LNCaP clone FGC (cell line): ENCODE measurements around the gene SIRT4.

ENCODE experiments used
- DNase-seq: peaks from one replicate; pipeline ENCODE4 v3.0.0-alpha.2; 2011; ENCODE audit warnings: low read depth
- H3K4me3 ChIP-seq: 2 replicates; pipeline ENCODE4 v1.5.1; 2011; ENCODE audit warnings: mild to moderate bottlenecking, low read depth, low read length, control low read depth
- TF ChIP-seq, protein P1 (sequence below): IDR thresholded peaks from 2 replicates; pipeline ENCODE4 v1.5.1; 2012; ENCODE audit warnings: mild to moderate bottlenecking; ENCODE audit not compliant: control insufficient read depth, insufficient read depth; ENCODE audit errors: extremely low read depth

SIRT4 gene

DNA sequence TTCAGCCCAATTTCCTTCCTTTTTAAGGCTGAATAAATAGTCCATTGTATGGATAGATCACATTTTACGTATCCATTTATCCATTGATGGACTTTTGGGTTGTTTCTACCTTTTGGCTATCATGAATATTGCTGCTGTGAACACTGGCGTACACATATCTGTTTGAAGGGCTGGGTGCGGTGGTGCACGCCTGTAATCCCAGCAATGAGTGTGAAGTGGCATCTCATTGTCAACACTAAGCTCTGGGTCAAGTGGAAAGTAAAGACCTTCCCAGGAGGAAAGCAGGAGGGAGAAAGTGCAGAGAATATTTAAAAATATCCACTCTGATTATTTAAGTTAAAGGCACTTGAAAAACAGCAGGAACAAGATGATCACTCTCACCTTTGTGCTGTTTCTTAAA is 37.1 kb downstream of the SIRT4 start:
- DNase-seq: no peak
- no peak overlapping the region for H3K4me3 ChIP-seq
- TF ChIP-seq, protein P1, sequence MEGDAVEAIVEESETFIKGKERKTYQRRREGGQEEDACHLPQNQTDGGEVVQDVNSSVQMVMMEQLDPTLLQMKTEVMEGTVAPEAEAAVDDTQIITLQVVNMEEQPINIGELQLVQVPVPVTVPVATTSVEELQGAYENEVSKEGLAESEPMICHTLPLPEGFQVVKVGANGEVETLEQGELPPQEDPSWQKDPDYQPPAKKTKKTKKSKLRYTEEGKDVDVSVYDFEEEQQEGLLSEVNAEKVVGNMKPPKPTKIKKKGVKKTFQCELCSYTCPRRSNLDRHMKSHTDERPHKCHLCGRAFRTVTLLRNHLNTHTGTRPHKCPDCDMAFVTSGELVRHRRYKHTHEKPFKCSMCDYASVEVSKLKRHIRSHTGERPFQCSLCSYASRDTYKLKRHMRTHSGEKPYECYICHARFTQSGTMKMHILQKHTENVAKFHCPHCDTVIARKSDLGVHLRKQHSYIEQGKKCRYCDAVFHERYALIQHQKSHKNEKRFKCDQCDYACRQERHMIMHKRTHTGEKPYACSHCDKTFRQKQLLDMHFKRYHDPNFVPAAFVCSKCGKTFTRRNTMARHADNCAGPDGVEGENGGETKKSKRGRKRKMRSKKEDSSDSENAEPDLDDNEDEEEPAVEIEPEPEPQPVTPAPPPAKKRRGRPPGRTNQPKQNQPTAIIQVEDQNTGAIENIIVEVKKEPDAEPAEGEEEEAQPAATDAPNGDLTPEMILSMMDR: no peak

DNA sequence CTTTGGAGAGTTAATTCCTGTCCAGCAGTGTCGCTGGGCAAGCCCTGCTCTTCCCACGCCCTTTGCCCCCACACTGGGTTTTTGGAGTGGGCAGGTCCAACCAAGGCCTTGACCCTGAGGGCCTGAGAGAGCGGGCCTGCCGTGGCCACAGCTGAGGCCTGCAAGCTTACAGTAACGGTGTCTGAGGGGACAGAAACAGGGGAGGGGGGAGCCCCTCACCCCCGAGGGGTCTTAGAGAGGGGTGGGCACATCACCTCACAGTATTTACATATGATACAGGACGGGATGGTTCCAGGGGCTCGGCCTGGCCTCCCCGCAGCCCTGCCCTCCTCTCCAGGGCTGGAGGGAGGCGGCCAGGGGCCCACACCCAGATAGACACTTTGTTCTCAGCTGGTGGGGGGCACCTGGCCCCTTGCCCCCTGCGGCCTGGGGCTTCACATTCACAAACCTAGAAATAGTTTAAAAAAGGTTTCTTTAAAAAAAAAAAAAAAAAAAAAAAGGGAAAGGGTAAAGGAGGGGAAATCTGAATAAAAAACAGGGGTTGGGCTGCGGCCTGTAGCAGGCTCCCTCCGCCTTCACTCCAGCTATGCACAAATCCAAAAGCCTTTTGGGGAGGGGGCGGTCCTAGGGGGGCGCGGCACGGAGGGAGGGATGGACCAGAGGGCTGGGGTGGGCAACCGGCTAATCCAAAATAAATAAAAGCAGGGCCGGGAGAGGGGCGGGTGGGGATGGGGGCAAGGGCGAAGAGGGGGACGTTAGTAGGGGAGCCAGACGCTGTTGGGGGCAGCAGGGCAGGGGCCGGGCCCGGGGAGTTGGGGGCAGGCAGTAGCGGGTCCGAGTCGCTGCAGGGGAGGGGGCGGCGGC is 40.3 kb downstream of the SIRT4 start:
- TF ChIP-seq, protein P1: no peak
- DNase-seq: no peak
- H3K4me3 ChIP-seq: no peak overlapping the region

DNA sequence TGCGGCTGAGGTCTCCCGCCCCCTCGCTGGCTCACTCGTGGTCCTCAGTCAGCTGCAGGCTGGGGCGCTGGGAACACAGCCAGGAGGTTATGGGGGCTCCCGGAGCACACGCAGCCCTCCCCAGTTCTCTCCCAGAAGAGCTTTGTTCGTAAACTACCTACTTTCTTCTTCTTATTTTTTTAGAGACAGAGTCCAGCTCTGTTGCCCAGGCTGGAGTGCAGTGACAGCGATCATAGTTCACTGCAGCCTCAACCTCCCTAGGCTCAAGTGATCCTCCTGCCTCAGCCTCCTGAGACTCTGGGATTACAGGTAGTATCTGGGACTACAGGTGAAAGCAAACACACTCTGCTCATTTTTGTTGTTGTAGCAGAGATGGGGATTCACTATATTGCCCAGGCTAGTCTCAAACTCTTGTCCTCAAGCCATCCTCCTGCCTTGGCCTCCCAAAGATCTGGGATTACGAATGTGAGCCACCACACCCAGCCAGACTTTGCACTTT is 41.0 kb downstream of the SIRT4 start:
- TF ChIP-seq, protein P1: no peak
- H3K4me3 ChIP-seq: no peak overlapping the region
- DNase-seq: no peak

DNA sequence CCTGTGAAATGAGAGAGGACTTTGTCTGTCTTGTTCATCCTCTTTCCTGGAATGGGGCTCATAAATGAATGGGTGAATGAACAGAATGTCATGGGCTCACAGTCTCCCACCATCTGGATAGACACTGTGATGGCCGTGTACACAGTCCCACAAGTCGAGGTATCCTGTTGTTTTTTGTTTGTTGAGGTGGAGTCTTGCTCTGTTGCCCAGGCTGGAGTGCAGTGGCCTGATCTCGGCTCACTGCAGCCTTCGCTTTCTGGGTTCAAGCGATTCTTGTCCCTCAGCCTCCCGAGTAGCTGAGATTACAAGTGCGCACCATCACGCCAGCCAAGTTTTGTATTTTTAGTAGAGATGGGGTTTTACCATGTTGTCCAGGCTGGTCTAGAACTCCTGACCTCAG is 41.6 kb downstream of the SIRT4 start:
- no peak for DNase-seq
- TF ChIP-seq, protein P1: no peak
- no peak overlapping the region for H3K4me3 ChIP-seq

DNA sequence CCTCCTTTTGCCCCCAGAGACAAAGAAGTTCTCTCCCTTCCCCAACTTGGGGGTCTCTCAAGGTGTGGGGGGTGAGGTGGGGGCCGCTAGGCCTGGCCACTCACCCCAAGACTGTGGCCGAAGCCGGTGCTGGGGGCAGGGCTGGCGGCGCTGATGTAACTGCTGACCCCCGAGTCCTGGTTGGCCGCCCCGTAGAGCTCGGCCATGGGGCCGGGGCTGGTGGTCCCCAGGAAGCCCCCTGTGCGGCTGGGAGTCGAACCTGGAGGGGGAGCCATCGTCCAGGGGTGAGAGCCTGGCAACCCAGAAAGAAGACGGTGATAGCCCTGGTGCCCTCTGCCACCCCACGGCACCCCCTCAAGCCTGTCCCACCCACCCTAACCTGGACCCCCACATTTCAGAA is 43.9 kb downstream of the SIRT4 start:
- no peak for DNase-seq
- TF ChIP-seq, protein P1: no peak

DNA sequence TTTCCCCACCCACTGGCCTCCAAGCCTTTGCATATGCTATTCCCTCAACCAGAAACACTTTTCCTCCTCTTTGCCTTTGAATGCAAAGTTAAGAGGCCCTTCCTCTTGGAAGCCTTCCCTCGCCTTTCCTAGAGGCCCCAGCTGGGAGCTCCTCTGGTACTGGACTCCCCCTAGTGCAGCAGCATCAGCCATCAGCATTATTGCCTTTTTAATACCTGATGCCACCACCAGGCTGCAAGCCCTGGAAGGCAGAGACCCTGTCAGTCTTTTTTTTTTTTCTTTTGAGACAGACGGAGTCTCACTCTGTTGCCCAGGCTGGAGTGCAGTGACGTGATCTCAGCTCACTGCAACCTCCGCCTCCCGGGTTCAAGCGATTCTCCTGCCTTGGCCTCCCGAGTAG is 44.6 kb downstream of the SIRT4 start:
- TF ChIP-seq, protein P1: no peak
- H3K4me3 ChIP-seq: no peak overlapping the region
- DNase-seq: no peak

More for the DNA sequence above, 43.9 kb downstream of the SIRT4 start:
- H3K4me3 ChIP-seq: no peak overlapping the region
